Ovary (tissue), 9 donors: ENCODE results near the gene VPS26C. TPM values are rescaled to one million over a fixed set of nuclear protein-coding genes. Genes with fewer than 3 reads are reported as not detected.
A peak's percentile ranks its signal among the peaks of the same experiment; 100 is the strongest.
"Not testable (repeated sequence)": the region's sequence is repeated elsewhere in the genome, so short reads cannot be mapped to it uniquely, and the experiment has no call there.

ENCODE experiments used
- DNase-seq, 5 donors: peaks; one replicate each; pipeline ENCODE4 v3.0.0-alpha.2; 2019 to 2020
- H3K27ac ChIP-seq, 2 donors: fragments of 200-600 bp; one replicate each; pipeline versions ENCODE4 v1.5.1 to v1.8.0; 2019 to 2022
- H3K27me3 ChIP-seq: fragments of 200-600 bp; one replicate; pipeline ENCODE4 v1.8.0; 2022
- H3K36me3 ChIP-seq: fragments of 200-600 bp; sonication (generic); one replicate; pipeline ENCODE4 v1.5.1; 2019
- H3K4me1 ChIP-seq: one replicate; pipeline ENCODE4 v1.8.1; 2013; ENCODE audit warnings: mild to moderate bottlenecking, moderate library complexity; ENCODE audit not compliant: insufficient read depth
- H3K4me3 ChIP-seq: fragments of 200-600 bp; sonication (generic); one replicate; pipeline ENCODE4 v1.5.1; 2017
- H3K9me3 ChIP-seq, 2 donors: fragments of 200-600 bp in 1 of 2; sonication (generic) in 1 of 2; one replicate each; pipeline versions ENCODE4 v1.5.1 to v1.8.1; 2013 to 2019; ENCODE audit warnings: mild to moderate bottlenecking in 1 of 2, moderate library complexity in 1 of 2
- EP300 ChIP-seq: sonication (generic); formaldehyde crosslinking; IDR thresholded peaks from one replicate; pipeline ENCODE4 v1.6.1; 2017; ENCODE audit warnings: antibody characterized with exemption
- POLR2A ChIP-seq: fragments of 450-650 bp; IDR thresholded peaks from one replicate; pipeline ENCODE4 v1.6.1; 2017; ENCODE audit warnings: antibody characterized with exemption, mild to moderate bottlenecking, moderate library complexity
- WGBS, 3 donors: extraction: QIAGEN DNeasy Blood & Tissue Kit in 1 of 3; methylation state at CpG; one replicate each; pipeline versions ENCODE4 v1.1.5 to v1.1.7; 2013 to 2017; 5-methylcytosine and 5-hydroxymethylcytosine counted together
- intact Hi-C, 4 donors: fragments of 100-400 bp; cut with DNase I; formaldehyde crosslinking; loops; one replicate each; pipeline versions ENCODE4 v1.11.0 to v1.15.1; 2022 to 2023
- polyA plus RNA-seq, 2 donors: library from polyadenylated mRNA; stranded (reverse); fragments of 200-250 nt in 1 of 2; fragments of 350-450 nt in 1 of 2; fragmentation: Illumina TruSeq in 1 of 2; extraction: RNeasy Lipid Tissue Mini Kit (QIAGEN cat#74804) in 1 of 2; gene quantifications; one replicate each; pipeline ENCODE4 v1.2.3, GENCODE V29; 2013 to 2014
- total RNA-seq, 7 donors: library from RNA; depleted of rRNA in 2 of 7; stranded (reverse); fragments of >200 nt in 2 of 7; fragmentation: NEBNext Ultra II Directional in 3 of 7; extraction: Animal tissue kit (Norgen Biotek cat#: 25700) in 3 of 7; gene quantifications; one replicate each; pipeline versions ENCODE4 v1.1.0 to v1.2.4, GENCODE V29; 2016 to 2023
- TF ChIP-seq, protein P1 (sequence below), 3 donors: fragments of 450-650 bp in 2 of 3; fragments of 200-600 bp in 1 of 3; IDR thresholded peaks; one replicate each; pipeline versions ENCODE4 v1.5.1 to v1.8.0; 2016 to 2022; ENCODE audit warnings: antibody characterized with exemption in 3 of 3, mild to moderate bottlenecking in 1 of 3
- donor health status: DM: no; HTN: no; CAD: no; lungs with moderate emphysema.
- donor health status: DM: no; HTN: no; CAD: no.
- donor health status: Bipolar disorder and iron deficiency.
- donor health status: DM: yes; HTN: yes; CAD: no.
- donor health status: DM: no; HTN: no; CAD: no.
- donor health status: DM: yes; HTN: yes; CAD: no.

VPS26C gene
- total and polyA plus RNA-seq, 9 donors = 16.3 to 47.7 (median 33.9) TPM

DNA sequence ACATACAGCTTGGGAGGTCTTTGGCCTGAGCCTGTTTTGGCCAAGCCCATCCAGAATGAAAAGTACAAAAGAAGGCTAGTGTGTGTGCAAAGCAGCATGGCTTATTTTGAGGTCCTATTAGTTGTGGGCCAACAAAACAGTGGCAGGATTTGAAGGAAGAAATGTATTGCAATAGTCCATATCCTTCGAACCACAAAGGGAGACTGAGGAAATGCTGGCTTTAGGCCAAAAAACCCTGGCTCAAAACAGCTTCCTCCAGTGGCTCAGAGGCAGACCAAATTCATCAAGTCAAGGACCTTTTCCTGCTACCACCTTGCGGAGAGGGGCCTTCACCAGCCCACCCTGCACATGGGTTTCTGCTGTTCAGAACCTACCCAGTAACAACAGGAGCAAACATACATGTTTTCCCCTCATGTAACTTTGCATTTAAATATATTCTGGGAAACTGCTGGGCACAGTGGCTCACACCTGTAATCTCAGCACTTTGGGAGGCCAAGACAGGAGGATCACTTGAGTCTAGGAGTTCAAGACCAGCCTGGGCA is 43.3 kb downstream of the VPS26C start:
- peaks cover 1% of the 10 kb centered on the region for H3K4me1 ChIP-seq
- H3K27ac ChIP-seq = no peak overlapping the region
- no peaks in the 10 kb centered on the region for H3K36me3 ChIP-seq
- DNase-seq = no peak
- H3K27me3 ChIP-seq = no peaks in the 10 kb centered on the region
- no peaks in the 10 kb centered on the region for H3K9me3 ChIP-seq
- no peak overlapping the region for H3K4me3 ChIP-seq
- no peak for TF ChIP-seq EP300
- TF ChIP-seq, protein P1, sequence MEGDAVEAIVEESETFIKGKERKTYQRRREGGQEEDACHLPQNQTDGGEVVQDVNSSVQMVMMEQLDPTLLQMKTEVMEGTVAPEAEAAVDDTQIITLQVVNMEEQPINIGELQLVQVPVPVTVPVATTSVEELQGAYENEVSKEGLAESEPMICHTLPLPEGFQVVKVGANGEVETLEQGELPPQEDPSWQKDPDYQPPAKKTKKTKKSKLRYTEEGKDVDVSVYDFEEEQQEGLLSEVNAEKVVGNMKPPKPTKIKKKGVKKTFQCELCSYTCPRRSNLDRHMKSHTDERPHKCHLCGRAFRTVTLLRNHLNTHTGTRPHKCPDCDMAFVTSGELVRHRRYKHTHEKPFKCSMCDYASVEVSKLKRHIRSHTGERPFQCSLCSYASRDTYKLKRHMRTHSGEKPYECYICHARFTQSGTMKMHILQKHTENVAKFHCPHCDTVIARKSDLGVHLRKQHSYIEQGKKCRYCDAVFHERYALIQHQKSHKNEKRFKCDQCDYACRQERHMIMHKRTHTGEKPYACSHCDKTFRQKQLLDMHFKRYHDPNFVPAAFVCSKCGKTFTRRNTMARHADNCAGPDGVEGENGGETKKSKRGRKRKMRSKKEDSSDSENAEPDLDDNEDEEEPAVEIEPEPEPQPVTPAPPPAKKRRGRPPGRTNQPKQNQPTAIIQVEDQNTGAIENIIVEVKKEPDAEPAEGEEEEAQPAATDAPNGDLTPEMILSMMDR (IDR thresholded peaks at IDR 0.05) = no peak
- TF ChIP-seq POLR2A = no peak
- intact Hi-C loops = no loop called here
- WGBS, 3 donors = 83 to 91% (median 90%) methylated on average over 2 of the region's 2 CpGs

DNA sequence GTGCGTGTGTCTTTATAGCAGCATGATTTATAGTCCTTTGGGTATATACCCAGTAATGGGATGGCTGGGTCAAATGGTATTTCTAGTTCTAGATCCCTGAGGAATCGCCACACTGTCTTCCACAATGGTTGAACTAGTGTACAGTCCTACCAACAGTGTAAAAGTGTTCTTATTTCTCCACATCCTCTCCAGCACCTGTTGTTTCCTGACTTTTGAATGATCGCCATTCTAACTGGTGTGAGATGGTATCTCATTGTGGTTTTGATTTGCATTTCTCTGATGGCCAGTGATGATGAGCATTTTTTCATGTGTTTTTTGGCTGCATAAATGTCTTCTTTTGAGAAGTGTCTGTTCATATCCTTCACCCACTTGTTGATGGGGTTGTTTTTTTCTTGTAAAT is 44.9 kb downstream of the VPS26C start:
- H3K27me3 ChIP-seq, intact Hi-C loops, H3K9me3 ChIP-seq, H3K4me1 ChIP-seq, H3K36me3 ChIP-seq, H3K27ac ChIP-seq, H3K4me3 ChIP-seq, DNase-seq: not testable (repeated sequence)
- 94 to 100% (median 96%) methylated on average over 3 of the region's 3 CpGs for WGBS, 3 donors

DNA sequence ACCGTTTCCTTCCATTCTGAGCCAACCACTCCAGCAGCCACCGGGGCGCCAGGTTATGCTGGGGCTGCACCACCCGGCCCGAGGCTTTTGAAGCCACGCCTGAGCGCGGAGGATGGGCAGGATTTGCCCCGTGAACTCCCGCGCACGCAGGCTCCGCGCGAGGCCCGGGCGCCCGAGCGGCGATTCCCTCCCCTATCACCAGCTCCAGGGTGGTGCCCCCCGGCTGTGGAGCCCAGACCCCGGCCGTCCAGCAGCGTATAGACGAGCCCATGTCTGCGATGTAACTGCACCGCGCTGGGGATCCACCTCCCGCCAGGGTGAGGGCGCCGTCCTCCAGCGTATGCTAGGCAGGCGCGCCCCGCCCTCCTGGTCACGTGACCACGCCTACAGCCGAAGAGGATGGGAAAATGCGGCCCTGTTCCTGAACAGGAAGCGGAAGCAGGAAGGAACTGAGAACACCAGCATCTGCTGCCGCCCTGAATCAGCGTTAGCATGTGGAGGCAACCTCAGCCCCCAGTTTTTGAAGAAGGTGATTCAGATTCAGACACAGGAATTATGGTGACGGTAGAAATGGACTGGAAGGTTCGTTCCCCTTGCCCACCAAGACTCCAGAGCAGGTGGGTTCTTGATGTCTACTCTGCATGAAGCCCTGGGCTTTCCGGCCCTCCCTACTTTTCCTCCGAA is 46.0 kb downstream of the VPS26C start:
- Histone ChIP-seq H3K36me3 (no peaks in the 10 kb centered on the region), H3K27ac (peak overlapping the region; percentile 49 to 83), H3K4me1 (peaks cover 1% of the 10 kb centered on the region), H3K27me3 (no peaks in the 10 kb centered on the region), H3K4me3 (peak overlapping the region; percentile 74), H3K9me3 (no peaks in the 10 kb centered on the region)
- TF ChIP-seq EP300 (no peak), POLR2A (peak; percentile 49)
- TF ChIP-seq, protein P1 (IDR thresholded peaks at IDR 0.05) = peak in 2 of 3 donors; percentile 34 to 41
- intact Hi-C loops = no loop called here
- WGBS, 3 donors = 2 to 6% (median 3%) methylated on average over 36 to 46 of the region's 46 CpGs
- DNase-seq = peak; percentile 94 to 96 (median 96)

DNA sequence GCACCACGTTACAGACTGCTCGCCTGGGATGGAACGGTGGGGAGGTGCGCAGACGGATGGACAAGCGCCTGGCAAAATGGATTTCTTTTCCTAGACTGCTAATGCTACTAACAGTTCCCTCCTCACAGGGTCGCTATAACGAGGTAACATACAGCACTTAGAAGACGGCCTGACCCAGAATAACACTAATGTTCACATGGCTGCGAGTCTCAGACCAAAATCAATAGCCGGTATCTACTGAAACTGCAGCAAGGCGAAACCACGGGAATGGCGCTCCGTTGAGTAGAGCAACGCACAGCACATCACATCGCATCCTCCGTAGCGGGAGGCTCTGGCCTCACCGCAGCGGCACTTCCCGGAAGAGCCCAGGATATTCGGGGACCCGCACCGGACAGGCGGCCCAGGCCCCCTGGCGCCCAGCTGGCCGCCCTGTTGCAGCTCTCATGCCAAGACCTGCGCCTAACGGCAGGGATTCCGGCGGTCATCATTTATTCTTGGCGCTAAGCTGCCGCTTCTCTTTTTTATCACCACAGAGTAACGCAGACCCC is 46.6 kb downstream of the VPS26C start:
- H3K4me1 ChIP-seq = peaks cover 1% of the 10 kb centered on the region
- H3K36me3 ChIP-seq = no peaks in the 10 kb centered on the region
- 1 to 2% (median 1%) methylated on average over 34 to 35 of the region's 35 CpGs for WGBS, 3 donors
- no peaks in the 10 kb centered on the region for H3K27me3 ChIP-seq
- H3K9me3 ChIP-seq = no peaks in the 10 kb centered on the region
- intact Hi-C loops = no loop called here
- TF ChIP-seq POLR2A (no peak), EP300 (no peak)
- TF ChIP-seq, protein P1 (IDR thresholded peaks at IDR 0.05) = no peak
- DNase-seq = peak in 3 of 5 donors; percentile 26 to 38 (median 36)
- peak overlapping the region; percentile 74 for H3K4me3 ChIP-seq
- H3K27ac ChIP-seq = peak overlapping the region; percentile 49 to 83
